H4 (cell line): Measurements from ENCODE around the gene DMAC2. TPM values are rescaled to one million over a fixed set of nuclear protein-coding genes. Genes with fewer than 3 reads are reported as not detected.
A peak's percentile ranks its signal among the peaks of the same experiment; 100 is the strongest.
"Not testable (repeated sequence)": the region's sequence is repeated elsewhere in the genome, so short reads cannot be mapped to it uniquely, and the experiment has no call there.

Experiments
- DNase-seq: peaks from one replicate; pipeline ENCODE4 v3.0.0-alpha.2; 2015; ENCODE audit warnings: low spot score
- total RNA-seq: library from RNA; depleted of rRNA; stranded (reverse); fragments of >200 nt; shearing (Covaris generic); gene quantifications from 2 replicates; pipeline ENCODE4 v1.2.3, GENCODE V29; 2014; rRNA removed

Gene DMAC2
- total RNA-seq, 1 experiment from 2014 or later: 52.1 TPM

- no peak for DNase-seq
Measured at GRCh38 chr19:41398598-41398997, 41.1 kb downstream of the DMAC2 start.

- DNase-seq: no peak
Measured at GRCh38 chr19:41398050-41398418, 41.7 kb downstream of the DMAC2 start.

GRCh38 chr19:41397086-41398049 is 42.3 kb downstream of the DMAC2 start, which contains the start of the genes BCKDHA and EXOSC5:
Gene BCKDHA, plus strand, starts transcription at chr19:41397818. Its CDS starts 10 bp downstream, at chr19:41397828.
Gene EXOSC5, minus strand, starts transcription at chr19:41397359. Its CDS starts 31 bp downstream, at chr19:41397328.
- peak; percentile 99 for DNase-seq

- DNase-seq: no peak
Measured at GRCh38 chr19:41395355-41395754, 44.4 kb downstream of the DMAC2 start.

GRCh38 chr19:41392775-41393174 is 46.9 kb downstream of the DMAC2 start:
- no peak for DNase-seq

- no peak for DNase-seq
Measured at GRCh38 chr19:41391618-41392017, 48.1 kb downstream of the DMAC2 start.

GRCh38 chr19:41386442-41386841 is 53.3 kb downstream of the DMAC2 start:
- DNase-seq: no peak

- no peak for DNase-seq
Measured at GRCh38 chr19:41384351-41384750, 55.4 kb downstream of the DMAC2 start.

- not testable (repeated sequence) for DNase-seq
Measured at GRCh38 chr19:41381536-41381935, 58.2 kb downstream of the DMAC2 start.

Other genes starting within 250 kb of the DMAC2 start
- gene CYP2S1, start 246.7 kb downstream of the DMAC2 start, total RNA-seq: 3.0 and 4.1 TPM in 2 replicates
- 97.8 and 105 TPM in 2 replicates for gene AXL, start 220.7 kb downstream of the DMAC2 start, total RNA-seq
- gene HNRNPUL1, start 175.5 kb downstream of the DMAC2 start, total RNA-seq: 70.9 and 82.4 TPM in 2 replicates
- gene CCDC97, start 129.7 kb downstream of the DMAC2 start, total RNA-seq: 4.6 and 7.8 TPM in 2 replicates
- 12.5 and 15.4 TPM in 2 replicates for gene TGFB1, start 86.0 kb downstream of the DMAC2 start, total RNA-seq
- gene B9D2, start 75.8 kb downstream of the DMAC2 start, total RNA-seq: 7.5 and 9.3 TPM in 2 replicates
- gene TMEM91, start 63.4 kb downstream of the DMAC2 start, total RNA-seq: 0.08 and 0.97 TPM in 2 replicates
- gene EXOSC5, start 42.6 kb downstream of the DMAC2 start, total RNA-seq: 28.5 and 28.9 TPM in 2 replicates
- gene BCKDHA, start 42.1 kb downstream of the DMAC2 start, total RNA-seq: 32.6 and 47.7 TPM in 2 replicates
- not detected in 2 replicates for gene B3GNT8, start 12.5 kb downstream of the DMAC2 start, total RNA-seq
- not detected in 2 replicates for gene ERICH4, start 3.2 kb upstream of the DMAC2 start, total RNA-seq
- gene CEACAM21, start 136.3 kb upstream of the DMAC2 start, total RNA-seq: 0.14 TPM in 1 of 2 replicates, not detected in the other
- gene CEACAM4, start 187.2 kb upstream of the DMAC2 start, total RNA-seq: not detected in 2 replicates
- not detected in 2 replicates for gene CEACAM7, start 248.4 kb upstream of the DMAC2 start, total RNA-seq